ENCODE results near the gene RNU6-7. TPM values are rescaled to one million over a fixed set of nuclear protein-coding genes. Genes with fewer than 3 reads are reported as not detected.

Gene RNU6-7
- total RNA-seq, 1 experiment from 2014 or later: not detected

DNA sequence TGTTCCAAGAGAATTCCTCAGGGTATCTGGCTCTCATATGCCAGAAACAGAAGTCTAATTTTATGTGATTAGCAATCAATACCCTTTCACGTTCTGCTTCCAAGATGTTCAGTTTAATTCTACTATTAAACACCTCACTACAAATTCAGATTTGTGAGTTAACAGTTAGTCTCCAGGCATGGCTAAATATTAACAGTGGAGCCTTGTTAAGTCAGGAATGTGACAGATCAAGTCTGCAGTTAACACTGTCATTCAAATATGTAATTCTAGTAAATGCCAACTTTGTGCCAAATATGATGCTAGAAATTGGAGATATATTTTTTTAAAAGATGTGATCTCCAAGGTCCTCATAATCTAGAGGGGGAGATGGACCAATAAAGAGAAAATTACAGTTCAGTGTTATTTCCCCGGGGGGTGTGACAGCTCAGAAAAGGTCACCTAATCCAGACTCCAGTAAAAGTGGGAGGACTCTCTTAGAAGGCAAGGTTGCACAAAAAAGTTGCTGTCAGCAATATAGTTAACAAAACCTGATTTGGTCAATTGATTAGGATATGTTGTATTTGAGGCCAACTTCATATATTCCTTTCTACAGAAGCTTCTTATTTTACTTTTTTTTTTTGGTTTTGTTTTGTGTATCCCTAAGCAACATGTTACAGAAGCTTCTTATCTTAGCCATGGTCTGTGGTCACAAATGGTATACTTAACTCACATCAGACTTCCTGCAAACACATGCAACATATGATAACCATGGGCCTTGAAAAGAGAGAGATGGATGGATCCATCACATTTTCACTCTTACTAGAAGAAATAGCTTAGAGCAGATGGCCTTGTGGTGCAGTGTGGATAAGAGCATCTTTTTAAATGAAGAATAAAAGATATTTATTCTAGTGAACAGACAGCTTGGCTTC is 18.4 kb upstream of the RNU6-7 start:
- TF ChIP-seq, protein P1, sequence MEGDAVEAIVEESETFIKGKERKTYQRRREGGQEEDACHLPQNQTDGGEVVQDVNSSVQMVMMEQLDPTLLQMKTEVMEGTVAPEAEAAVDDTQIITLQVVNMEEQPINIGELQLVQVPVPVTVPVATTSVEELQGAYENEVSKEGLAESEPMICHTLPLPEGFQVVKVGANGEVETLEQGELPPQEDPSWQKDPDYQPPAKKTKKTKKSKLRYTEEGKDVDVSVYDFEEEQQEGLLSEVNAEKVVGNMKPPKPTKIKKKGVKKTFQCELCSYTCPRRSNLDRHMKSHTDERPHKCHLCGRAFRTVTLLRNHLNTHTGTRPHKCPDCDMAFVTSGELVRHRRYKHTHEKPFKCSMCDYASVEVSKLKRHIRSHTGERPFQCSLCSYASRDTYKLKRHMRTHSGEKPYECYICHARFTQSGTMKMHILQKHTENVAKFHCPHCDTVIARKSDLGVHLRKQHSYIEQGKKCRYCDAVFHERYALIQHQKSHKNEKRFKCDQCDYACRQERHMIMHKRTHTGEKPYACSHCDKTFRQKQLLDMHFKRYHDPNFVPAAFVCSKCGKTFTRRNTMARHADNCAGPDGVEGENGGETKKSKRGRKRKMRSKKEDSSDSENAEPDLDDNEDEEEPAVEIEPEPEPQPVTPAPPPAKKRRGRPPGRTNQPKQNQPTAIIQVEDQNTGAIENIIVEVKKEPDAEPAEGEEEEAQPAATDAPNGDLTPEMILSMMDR (conservative IDR thresholded peaks at IDR 0.05): no peak
- no peak for TF ChIP-seq EZH2 (IDR thresholded peaks at IDR 0.05; ENCODE audit: low read depth)
- Histone ChIP-seq H3K36me3 (ENCODE audit: low read depth) (no peaks in the 10 kb centered on the region), H4K20me1 (ENCODE audit: insufficient read depth) (no peaks in the 10 kb centered on the region), H3K9me2 (ENCODE audit: insufficient read depth) (no peaks in the 10 kb centered on the region), H3F3A (ENCODE audit: insufficient read depth, low read depth) (no peaks in the 10 kb centered on the region), H3K4me1 (replicated peaks; ENCODE audit: insufficient read depth) (no peaks in the 10 kb centered on the region), H3K4me2 (no peak overlapping the region), H3K4me3 (no peak overlapping the region), H3K27me3 (ENCODE audit: insufficient read depth, low read depth) (no peaks in the 10 kb centered on the region), H2AFZ (no peak overlapping the region), H3K79me2 (ENCODE audit: low read depth) (no peaks in the 10 kb centered on the region), H3K9me3 (ENCODE audit: insufficient read depth, low read depth) (no peaks in the 10 kb centered on the region; the same call in 1 of the 2 replicates), H3K27ac (no peak overlapping the region)
- ChIA-PET CTCF (interaction anchor here (0.5 kb wide), 1 partner anchor 679 kb away, joined by 4 read pairs; no protein-coding TSS in a partner anchor), POLR2A (ENCODE audit: unreplicated experiment) (no interaction called here)
- DNase-seq: no peak
- BruUV-seq (replicated peaks): no TSS peak
- intact Hi-C loops (cut with micrococcal nuclease; ENCODE audit: unreplicated experiment): no loop called here

- Histone ChIP-seq H3K9me2 (ENCODE audit: insufficient read depth) (no peaks in the 10 kb centered on the region), H3K27ac (no peak overlapping the region), H3K27me3 (ENCODE audit: insufficient read depth, low read depth) (no peaks in the 10 kb centered on the region), H3F3A (ENCODE audit: insufficient read depth, low read depth) (no peaks in the 10 kb centered on the region), H4K20me1 (ENCODE audit: insufficient read depth) (no peaks in the 10 kb centered on the region), H3K4me2 (no peak overlapping the region), H3K9me3 (ENCODE audit: insufficient read depth, low read depth) (no peaks in the 10 kb centered on the region; the same call in 1 of the 2 replicates), H3K79me2 (ENCODE audit: low read depth) (no peaks in the 10 kb centered on the region), H3K4me1 (replicated peaks; ENCODE audit: insufficient read depth) (no peaks in the 10 kb centered on the region), H3K36me3 (ENCODE audit: low read depth) (no peaks in the 10 kb centered on the region), H3K4me3 (no peak overlapping the region), H2AFZ (no peak overlapping the region)
- DNase-seq: no peak
- ChIA-PET POLR2A (ENCODE audit: unreplicated experiment) (no interaction called here), CTCF (no interaction called here)
- TF ChIP-seq, protein P1 (conservative IDR thresholded peaks at IDR 0.05): no peak
- no peak for TF ChIP-seq EZH2 (IDR thresholded peaks at IDR 0.05; ENCODE audit: low read depth)
- BruUV-seq (replicated peaks): no TSS peak
- intact Hi-C loops (cut with micrococcal nuclease; ENCODE audit: unreplicated experiment): no loop called here
Observed at GRCh38 chr14:32185097-32185496, 16.7 kb upstream of the RNU6-7 start.

DNA sequence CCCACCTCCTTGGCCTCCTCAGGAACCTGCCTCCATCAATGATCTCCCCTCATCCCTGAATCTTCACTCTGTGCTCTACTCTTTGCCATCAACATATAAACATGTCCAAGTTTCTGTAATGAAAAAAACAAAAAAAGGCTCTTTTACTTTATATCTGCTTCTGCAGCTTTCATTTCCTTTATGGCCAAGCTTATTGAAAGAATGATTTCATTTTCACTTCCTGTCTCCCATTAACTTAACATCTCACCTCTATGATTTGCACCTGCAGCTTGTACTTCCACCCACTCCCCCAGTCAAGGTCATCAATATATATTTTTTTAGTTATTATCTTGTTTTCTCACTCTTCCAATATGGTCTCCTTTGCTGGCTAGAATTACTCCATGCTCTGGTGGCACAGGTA is 15.6 kb upstream of the RNU6-7 start:
- H3K9me2 ChIP-seq (ENCODE audit: insufficient read depth): no peaks in the 10 kb centered on the region
- ChIA-PET POLR2A (ENCODE audit: unreplicated experiment) (no interaction called here), CTCF (no interaction called here)
- H3K79me2 ChIP-seq (ENCODE audit: low read depth): no peaks in the 10 kb centered on the region
- DNase-seq: no peak
- H3K36me3 ChIP-seq (ENCODE audit: low read depth): no peaks in the 10 kb centered on the region
- TF ChIP-seq, protein P1 (conservative IDR thresholded peaks at IDR 0.05): no peak
- TF ChIP-seq EZH2 (IDR thresholded peaks at IDR 0.05; ENCODE audit: low read depth): no peak
- no peak overlapping the region for H3K4me2 ChIP-seq
- H3K27ac ChIP-seq: no peak overlapping the region
- no peak overlapping the region for H3K4me3 ChIP-seq
- H3F3A ChIP-seq (ENCODE audit: insufficient read depth, low read depth): no peaks in the 10 kb centered on the region
- H3K4me1 ChIP-seq (replicated peaks; ENCODE audit: insufficient read depth): no peaks in the 10 kb centered on the region
- H3K9me3 ChIP-seq (ENCODE audit: insufficient read depth, low read depth): no peaks in the 10 kb centered on the region; the same call in 1 of the 2 replicates
- no peaks in the 10 kb centered on the region for H3K27me3 ChIP-seq (ENCODE audit: insufficient read depth, low read depth)
- no peak overlapping the region for H2AFZ ChIP-seq
- no TSS peak for BruUV-seq (replicated peaks)
- intact Hi-C loops (cut with micrococcal nuclease; ENCODE audit: unreplicated experiment): no loop called here
- H4K20me1 ChIP-seq (ENCODE audit: insufficient read depth): no peaks in the 10 kb centered on the region

All from PC-9 (cell line).